Bronchus fibroblast of lung (primary cell): ENCODE data around the gene B3GAT1. TPM values are rescaled to one million over a fixed set of nuclear protein-coding genes. Genes with fewer than 3 reads are reported as not detected.

Experiments
- total RNA-seq: library from RNA; depleted of rRNA; stranded (reverse); fragments of >200 nt; gene quantifications from 2 replicates; pipeline ENCODE4 v1.2.3, GENCODE V29; 2015

B3GAT1 gene, protein sequence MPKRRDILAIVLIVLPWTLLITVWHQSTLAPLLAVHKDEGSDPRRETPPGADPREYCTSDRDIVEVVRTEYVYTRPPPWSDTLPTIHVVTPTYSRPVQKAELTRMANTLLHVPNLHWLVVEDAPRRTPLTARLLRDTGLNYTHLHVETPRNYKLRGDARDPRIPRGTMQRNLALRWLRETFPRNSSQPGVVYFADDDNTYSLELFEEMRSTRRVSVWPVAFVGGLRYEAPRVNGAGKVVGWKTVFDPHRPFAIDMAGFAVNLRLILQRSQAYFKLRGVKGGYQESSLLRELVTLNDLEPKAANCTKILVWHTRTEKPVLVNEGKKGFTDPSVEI
- total RNA-seq, result not detected in 2 replicates

DNA sequence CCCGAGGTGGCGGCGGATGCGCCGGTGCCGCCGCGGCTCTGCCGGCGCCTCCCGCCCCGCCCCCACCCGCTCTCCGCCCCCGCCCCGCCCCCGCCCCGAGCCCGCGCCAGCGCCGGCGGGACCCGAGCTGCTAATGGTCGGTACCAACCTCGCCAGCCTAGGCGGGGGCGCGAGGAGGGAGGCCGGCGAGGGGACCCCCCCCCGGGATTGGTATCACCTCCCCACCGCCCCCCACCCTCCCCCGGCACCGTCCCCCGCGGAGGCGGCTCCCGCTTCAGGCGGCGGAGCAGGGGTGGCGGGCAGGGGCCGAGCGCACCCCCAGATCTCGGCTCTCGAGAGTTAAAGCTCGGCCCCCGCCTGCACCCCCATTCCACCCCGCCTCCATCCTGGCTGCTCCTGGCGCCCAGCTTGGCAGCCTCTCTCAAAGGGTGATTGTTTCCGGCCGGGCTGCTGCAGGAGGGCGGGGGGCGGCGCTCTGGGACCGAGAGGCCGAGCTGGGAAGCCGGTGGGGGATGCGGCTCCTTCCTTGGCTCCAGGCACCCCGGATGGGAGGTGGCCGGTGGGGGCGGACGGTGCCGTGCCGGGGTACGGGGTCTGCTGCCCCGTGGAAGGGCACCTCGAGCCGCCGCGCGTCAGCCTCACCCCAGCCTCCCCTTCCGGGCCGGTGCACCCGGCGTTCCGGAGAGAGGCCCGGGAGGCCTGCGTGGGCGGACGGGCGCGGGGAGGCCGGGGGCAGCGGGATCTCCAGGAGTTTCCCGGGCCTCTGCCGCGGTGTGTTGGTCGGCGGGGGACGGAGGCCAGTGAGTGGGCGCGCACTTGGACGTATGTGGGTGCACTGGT is at the start of gene B3GAT1:
B3GAT1 (minus strand) TSS at position 40 of the 840 bp plus-strand sequence. CDS start 24,583 bp downstream, outside the sequence.

GRCh38 chr11:134331354-134332188 is 80.5 kb downstream of the B3GAT1 start, which contains the start of gene GLB1L2:
TSS of gene GLB1L2 (plus strand) at chr11:134331988. CDS start at chr11:134332062, 74 bp downstream.

Other genes with a start within 250 kb of the B3GAT1 start
- 19.8 and 20.5 TPM in 2 replicates for gene NCAPD3, start 188.3 kb downstream of the B3GAT1 start, total RNA-seq
- gene VPS26B, start 187.6 kb downstream of the B3GAT1 start, total RNA-seq, result 29.0 and 32.1 TPM in 2 replicates
- gene THYN1, start 158.9 kb downstream of the B3GAT1 start, total RNA-seq, result 73.8 and 78.6 TPM in 2 replicates
- 16.4 and 17.7 TPM in 2 replicates for gene ACAD8, start 158.7 kb downstream of the B3GAT1 start, total RNA-seq
- gene GLB1L3, start 135.9 kb downstream of the B3GAT1 start, total RNA-seq, result not detected in 2 replicates
- 0.50 and 0.89 TPM in 2 replicates for gene GLB1L2, start 80.3 kb downstream of the B3GAT1 start, total RNA-seq